AG04450 (cell line): Measurements from ENCODE around the gene TSSK1B. TPM values are rescaled to one million over a fixed set of nuclear protein-coding genes. Genes with fewer than 3 reads are reported as not detected.

Source experiments
- CTCF ChIA-PET: fragments of 300-600, 350-600 bp; formaldehyde crosslinking; extraction: SDS; loops from one replicate; lab custom pipeline; 2022; ENCODE audit warnings: antibody characterized with exemption, inconsistent platforms; lab: Charles Lee
- POLR2A ChIA-PET: fragments of 350-600 bp; formaldehyde crosslinking; extraction: SDS; loops from one replicate; lab custom pipeline; 2021; ENCODE audit warnings: antibody characterized with exemption, inconsistent platforms; lab: Yijun Ruan, JAX
- DNase-seq: peaks from one replicate; pipeline ENCODE4 v3.0.0-alpha.2; 2011; ENCODE audit warnings: low read depth, low spot score
- H3K27ac ChIP-seq: one replicate; pipeline ENCODE4 v1.5.1; 2012; ENCODE audit warnings: low read depth, low read length, control low read depth
- H3K27me3 ChIP-seq: one replicate; pipeline ENCODE4 v1.6.0; 2012; ENCODE audit warnings: low read length; ENCODE audit not compliant: control insufficient read depth, insufficient read depth
- H3K4me3 ChIP-seq: 2 replicates; pipeline ENCODE4 v1.5.1; 2011; ENCODE audit warnings: mild to moderate bottlenecking, low read depth, low read length, control low read depth
- H3K9me3 ChIP-seq: 2 replicates; pipeline ENCODE4 v1.5.1; 2012; ENCODE audit warnings: low read length; ENCODE audit not compliant: control insufficient read depth, insufficient read depth
- polyA plus RNA-seq: library from polyadenylated mRNA; depleted of rRNA; stranded (reverse); fragments of >200 nt; gene quantifications from 2 replicates; pipeline ENCODE4 v1.2.3, GENCODE V29; 2011
- TF ChIP-seq, protein P1 (sequence below): IDR thresholded peaks from 2 replicates; pipeline ENCODE4 v1.5.1; 2011; ENCODE audit warnings: low read depth, low read length, control low read depth, inconsistent platforms

Gene TSSK1B
- polyA plus RNA-seq, 1 experiment: not detected

DNA sequence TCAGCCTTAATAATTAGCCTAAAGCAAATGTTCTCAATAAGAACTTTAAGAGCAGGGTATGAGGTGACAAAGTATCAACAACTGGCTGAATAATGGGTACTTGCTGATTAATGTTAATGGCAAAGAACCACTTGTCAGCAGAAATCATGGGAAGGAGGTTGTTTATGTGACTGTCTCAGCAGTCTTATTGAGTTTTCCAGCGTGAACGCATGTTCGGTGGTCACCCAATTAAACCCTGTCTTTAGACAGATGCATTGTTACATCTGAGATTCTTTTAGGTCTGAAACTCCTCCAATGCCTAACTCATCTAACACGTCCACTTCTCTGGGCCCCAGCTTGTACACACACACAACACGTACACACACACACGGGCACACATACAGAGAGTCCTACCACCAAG lies 18.2 kb upstream of the TSSK1B start:
- TF ChIP-seq, protein P1, sequence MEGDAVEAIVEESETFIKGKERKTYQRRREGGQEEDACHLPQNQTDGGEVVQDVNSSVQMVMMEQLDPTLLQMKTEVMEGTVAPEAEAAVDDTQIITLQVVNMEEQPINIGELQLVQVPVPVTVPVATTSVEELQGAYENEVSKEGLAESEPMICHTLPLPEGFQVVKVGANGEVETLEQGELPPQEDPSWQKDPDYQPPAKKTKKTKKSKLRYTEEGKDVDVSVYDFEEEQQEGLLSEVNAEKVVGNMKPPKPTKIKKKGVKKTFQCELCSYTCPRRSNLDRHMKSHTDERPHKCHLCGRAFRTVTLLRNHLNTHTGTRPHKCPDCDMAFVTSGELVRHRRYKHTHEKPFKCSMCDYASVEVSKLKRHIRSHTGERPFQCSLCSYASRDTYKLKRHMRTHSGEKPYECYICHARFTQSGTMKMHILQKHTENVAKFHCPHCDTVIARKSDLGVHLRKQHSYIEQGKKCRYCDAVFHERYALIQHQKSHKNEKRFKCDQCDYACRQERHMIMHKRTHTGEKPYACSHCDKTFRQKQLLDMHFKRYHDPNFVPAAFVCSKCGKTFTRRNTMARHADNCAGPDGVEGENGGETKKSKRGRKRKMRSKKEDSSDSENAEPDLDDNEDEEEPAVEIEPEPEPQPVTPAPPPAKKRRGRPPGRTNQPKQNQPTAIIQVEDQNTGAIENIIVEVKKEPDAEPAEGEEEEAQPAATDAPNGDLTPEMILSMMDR: no peak

DNA sequence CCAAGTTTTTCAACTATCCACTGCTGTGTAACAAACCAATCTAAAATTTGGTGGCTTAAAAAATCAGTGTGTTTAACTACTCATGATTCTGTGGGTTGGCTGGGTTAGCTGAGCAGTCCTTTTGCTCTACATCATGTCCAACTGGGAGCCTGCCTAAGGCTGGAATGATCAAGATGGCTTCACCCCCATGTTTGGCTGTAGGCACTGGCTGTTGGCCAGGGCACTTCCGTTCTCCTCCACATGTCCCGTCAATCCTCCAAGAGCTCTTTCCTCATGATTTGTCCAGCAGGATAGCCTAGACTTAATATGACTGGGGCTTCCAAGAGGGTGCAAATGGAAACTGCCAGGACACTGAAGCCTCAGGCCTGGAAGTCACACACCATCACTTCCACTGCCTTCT lies 17.0 kb upstream of the TSSK1B start:
- peaks cover 4% of the 10 kb centered on the region for H3K27me3 ChIP-seq
- CTCF ChIA-PET: interaction anchor here (0.5 kb wide), 1 partner anchor 77 kb away, joined by 3 read pairs; no protein-coding TSS in a partner anchor
- no peak overlapping the region for H3K4me3 ChIP-seq
- DNase-seq: no peak
- H3K9me3 ChIP-seq: no peaks in the 10 kb centered on the region
- H3K27ac ChIP-seq: no peak overlapping the region
- TF ChIP-seq, protein P1: no peak
- POLR2A ChIA-PET: no interaction called here

More for the DNA sequence above, 18.2 kb upstream of the TSSK1B start:
- POLR2A ChIA-PET: no interaction called here
- no peaks in the 10 kb centered on the region; the same call in 1 of the 2 replicates for H3K9me3 ChIP-seq
- H3K27me3 ChIP-seq: peaks cover 4% of the 10 kb centered on the region
- CTCF ChIA-PET: no interaction called here
- no peak for DNase-seq
- H3K4me3 ChIP-seq: no peak overlapping the region
- H3K27ac ChIP-seq: no peak overlapping the region

DNA sequence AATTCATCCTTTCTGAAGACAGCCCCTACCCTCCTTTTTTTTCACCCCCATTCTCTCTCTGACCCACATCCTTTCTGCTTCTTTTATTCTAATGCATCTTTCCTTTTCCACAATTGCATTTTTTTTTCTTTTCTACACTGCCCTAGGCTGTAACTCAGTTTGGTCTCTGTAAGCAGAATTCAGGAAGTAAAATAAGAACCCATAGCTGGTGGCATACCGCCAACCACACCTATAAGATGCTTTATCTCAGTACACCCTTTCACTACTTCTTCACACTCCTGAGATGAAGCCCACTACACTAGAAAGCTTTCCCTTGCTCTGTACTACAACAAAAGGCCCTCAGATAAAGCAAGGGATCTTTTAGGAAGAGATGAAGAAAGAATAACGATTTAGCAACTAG lies 16.1 kb upstream of the TSSK1B start:
- Histone ChIP-seq H3K27me3 (peaks cover 4% of the 10 kb centered on the region), H3K9me3 (no peaks in the 10 kb centered on the region), H3K4me3 (no peak overlapping the region), H3K27ac (no peak overlapping the region)
- POLR2A ChIA-PET: no interaction called here
- CTCF ChIA-PET: no interaction called here
- TF ChIP-seq, protein P1: no peak
- DNase-seq: no peak

DNA sequence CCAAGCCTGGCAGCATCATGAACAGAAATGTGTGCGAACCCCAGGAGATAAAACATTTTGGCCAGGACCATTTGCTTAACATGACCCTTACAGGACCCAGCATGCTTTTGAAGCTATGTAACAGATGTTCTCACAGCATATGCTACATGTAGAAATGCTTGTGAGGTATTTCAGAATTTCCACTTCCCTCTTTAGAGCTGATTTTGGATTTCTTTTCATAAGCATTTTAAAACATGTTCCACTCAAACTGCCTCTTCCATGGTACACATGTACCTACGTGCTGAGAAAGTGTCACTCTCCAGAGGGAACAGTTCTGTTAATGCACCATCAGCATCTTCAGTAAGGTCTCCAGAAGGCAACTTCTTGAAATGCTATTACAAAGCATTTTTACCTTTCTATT lies 15.7 kb upstream of the TSSK1B start:
- Histone ChIP-seq H3K4me3 (no peak overlapping the region), H3K9me3 (no peaks in the 10 kb centered on the region), H3K27ac (no peak overlapping the region), H3K27me3 (peaks cover 4% of the 10 kb centered on the region)
- POLR2A ChIA-PET: no interaction called here
- CTCF ChIA-PET: no interaction called here
- TF ChIP-seq, protein P1: no peak
- peak; percentile 15 for DNase-seq

DNA sequence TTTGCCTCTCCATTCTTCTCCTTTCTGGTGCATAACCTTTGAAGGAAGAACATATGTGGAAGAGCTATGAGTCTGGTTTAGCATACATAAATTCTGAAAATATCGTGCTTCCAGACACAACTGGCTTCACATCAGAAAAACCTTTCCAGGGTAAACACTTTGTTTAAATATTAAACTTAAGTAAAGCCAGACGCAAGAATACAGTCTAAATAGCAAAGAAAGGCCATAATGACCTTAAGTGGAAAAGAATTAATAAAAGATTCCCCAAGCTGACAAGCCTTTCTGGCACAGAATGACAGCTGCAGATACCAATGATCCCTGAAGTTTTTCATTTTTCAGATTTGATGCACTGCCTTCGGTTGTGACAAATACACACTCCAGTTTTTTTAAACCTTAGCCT lies 13.5 kb upstream of the TSSK1B start:
- Histone ChIP-seq H3K9me3 (no peaks in the 10 kb centered on the region), H3K4me3 (no peak overlapping the region), H3K27ac (no peak overlapping the region), H3K27me3 (peaks cover 4% of the 10 kb centered on the region)
- TF ChIP-seq, protein P1: no peak
- POLR2A ChIA-PET: no interaction called here
- CTCF ChIA-PET: interaction anchor here (0.6 to 2.1 kb wide), 5 partner anchors 12 to 665 kb away, joined by 3 to 7 read pairs (median 3); no protein-coding TSS in a partner anchor
- DNase-seq: no peak
